Osteoblast (primary cell): ENCODE data around the gene LRMDA. TPM values are rescaled to one million over a fixed set of nuclear protein-coding genes. Genes with fewer than 3 reads are reported as not detected.

Experiments
- DNase-seq: peaks from one replicate; pipeline ENCODE4 v3.0.0; 2011; ENCODE audit warnings: low spot score, mixed read lengths; ENCODE audit not compliant: insufficient read length; ENCODE audit errors: missing footprints
- H2AFZ ChIP-seq: 2 replicates; pipeline ENCODE4 v1.6.0; 2011; ENCODE audit warnings: mild to moderate bottlenecking, low read length
- H3K27ac ChIP-seq: 2 replicates; pipeline ENCODE4 v1.5.1; 2011; ENCODE audit warnings: mild to moderate bottlenecking, low read depth, low read length, moderate library complexity
- H3K27me3 ChIP-seq: 2 replicates; pipeline ENCODE4 v1.6.0; 2012; ENCODE audit warnings: mild to moderate bottlenecking, control low read depth, inconsistent platforms, low read length, moderate library complexity; ENCODE audit not compliant: insufficient read depth
- H3K36me3 ChIP-seq: 2 replicates; pipeline ENCODE4 v1.5.1; 2011; ENCODE audit warnings: mild to moderate bottlenecking, low read length, control low read depth, moderate library complexity; ENCODE audit not compliant: insufficient read depth
- H3K4me1 ChIP-seq: 2 replicates; pipeline ENCODE4 v1.5.1; 2011; ENCODE audit warnings: mild to moderate bottlenecking, low read length, control low read depth, moderate library complexity; ENCODE audit not compliant: insufficient read depth
- H3K4me2 ChIP-seq: 2 replicates; pipeline ENCODE4 v1.6.0; 2011; ENCODE audit warnings: mild to moderate bottlenecking, low read length; ENCODE audit not compliant: insufficient read depth
- H3K4me3 ChIP-seq: fragments of 200-600 bp; sonication (generic); 3 replicates; pipeline ENCODE4 v1.5.1; 2012; ENCODE audit warnings: mild to moderate bottlenecking, low read length, inconsistent platforms; ENCODE audit not compliant: insufficient read depth
- H3K79me2 ChIP-seq: 2 replicates; pipeline ENCODE4 v1.6.0; 2012; ENCODE audit warnings: mild to moderate bottlenecking, low read length, control low read depth, inconsistent platforms; ENCODE audit not compliant: insufficient read depth
- H3K9me3 ChIP-seq: 2 replicates; pipeline ENCODE4 v1.5.1; 2011; ENCODE audit warnings: low read depth, low read length, control low read depth
- H4K20me1 ChIP-seq: 2 replicates; pipeline ENCODE4 v1.6.0; 2012; ENCODE audit warnings: mild to moderate bottlenecking, low read length, control low read depth; ENCODE audit not compliant: insufficient read depth
- total RNA-seq: library from RNA; depleted of rRNA; stranded (reverse); fragments of >200 nt; gene quantifications from 2 replicates; pipeline ENCODE4 v1.2.3, GENCODE V29; 2012
- TF ChIP-seq, protein P1 (sequence below): IDR thresholded peaks from 2 replicates; pipeline ENCODE4 v1.5.1; 2011; ENCODE audit warnings: mild to moderate bottlenecking, low read depth, low read length, moderate library complexity; ENCODE audit errors: extremely low read depth

The LRMDA gene
- total RNA-seq, 1 donor, result 18.5 TPM

DNA sequence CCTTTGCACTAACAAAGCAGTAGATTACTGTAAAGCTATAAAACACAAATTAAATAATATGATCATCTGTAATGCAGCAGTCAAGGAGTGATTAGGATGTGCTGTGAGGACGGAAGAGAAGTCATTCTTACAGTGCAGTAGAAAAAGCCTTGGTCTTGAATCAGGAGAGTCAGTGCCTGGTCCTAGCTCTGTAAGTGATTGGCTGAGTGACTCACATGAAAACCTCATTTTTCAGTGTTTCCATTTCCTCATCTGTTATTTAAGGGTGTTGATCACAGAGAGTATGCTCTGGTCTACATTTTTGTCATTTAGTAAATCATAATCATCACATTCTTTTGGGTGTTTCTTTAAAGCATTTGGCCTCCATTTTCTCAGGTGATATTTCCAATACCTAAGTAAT lies 717.8 kb downstream of the LRMDA start:
- no peak for DNase-seq
- H3K4me3 ChIP-seq, result no peak overlapping the region
- TF ChIP-seq, protein P1, sequence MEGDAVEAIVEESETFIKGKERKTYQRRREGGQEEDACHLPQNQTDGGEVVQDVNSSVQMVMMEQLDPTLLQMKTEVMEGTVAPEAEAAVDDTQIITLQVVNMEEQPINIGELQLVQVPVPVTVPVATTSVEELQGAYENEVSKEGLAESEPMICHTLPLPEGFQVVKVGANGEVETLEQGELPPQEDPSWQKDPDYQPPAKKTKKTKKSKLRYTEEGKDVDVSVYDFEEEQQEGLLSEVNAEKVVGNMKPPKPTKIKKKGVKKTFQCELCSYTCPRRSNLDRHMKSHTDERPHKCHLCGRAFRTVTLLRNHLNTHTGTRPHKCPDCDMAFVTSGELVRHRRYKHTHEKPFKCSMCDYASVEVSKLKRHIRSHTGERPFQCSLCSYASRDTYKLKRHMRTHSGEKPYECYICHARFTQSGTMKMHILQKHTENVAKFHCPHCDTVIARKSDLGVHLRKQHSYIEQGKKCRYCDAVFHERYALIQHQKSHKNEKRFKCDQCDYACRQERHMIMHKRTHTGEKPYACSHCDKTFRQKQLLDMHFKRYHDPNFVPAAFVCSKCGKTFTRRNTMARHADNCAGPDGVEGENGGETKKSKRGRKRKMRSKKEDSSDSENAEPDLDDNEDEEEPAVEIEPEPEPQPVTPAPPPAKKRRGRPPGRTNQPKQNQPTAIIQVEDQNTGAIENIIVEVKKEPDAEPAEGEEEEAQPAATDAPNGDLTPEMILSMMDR, result no peak
- H2AFZ ChIP-seq, result no peak overlapping the region
- H4K20me1 ChIP-seq, result no peaks in the 10 kb centered on the region
- H3K36me3 ChIP-seq, result no peaks in the 10 kb centered on the region
- no peaks in the 10 kb centered on the region for H3K27me3 ChIP-seq
- no peaks in the 10 kb centered on the region for H3K79me2 ChIP-seq
- H3K4me1 ChIP-seq, result peaks cover 8% of the 10 kb centered on the region
- peak overlapping the region; percentile 54 for H3K27ac ChIP-seq
- H3K4me2 ChIP-seq, result no peak overlapping the region
- H3K9me3 ChIP-seq, result no peaks in the 10 kb centered on the region

DNA sequence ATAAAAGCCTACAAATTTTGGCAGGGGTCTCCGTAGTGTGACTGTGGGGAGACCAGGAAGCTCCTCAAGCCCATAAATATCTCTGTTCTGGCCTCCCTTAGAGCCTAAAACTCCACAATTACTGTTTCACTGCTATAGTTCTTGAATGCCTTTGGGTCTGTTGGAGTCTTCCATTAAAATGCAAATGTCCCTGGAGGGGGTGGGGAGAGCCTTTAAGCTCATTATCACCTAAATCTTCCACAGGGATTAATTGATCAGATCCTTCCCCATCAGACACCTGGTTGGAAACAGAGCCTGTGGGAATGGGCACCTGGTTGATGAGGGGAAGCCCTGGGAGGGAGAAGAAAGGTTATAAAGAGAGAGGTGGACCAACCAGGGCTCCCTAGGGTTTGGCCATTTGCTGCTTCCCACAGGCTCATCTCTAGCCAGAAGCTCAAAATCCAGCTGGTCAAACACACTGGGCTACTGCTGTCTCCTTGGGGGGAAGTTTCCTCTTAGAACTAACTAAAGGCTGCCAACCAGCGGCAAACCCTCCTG lies 718.2 kb downstream of the LRMDA start:
- Histone ChIP-seq H3K4me1 (peaks cover 8% of the 10 kb centered on the region), H2AFZ (peak overlapping the region; percentile 81), H3K4me3 (no peak overlapping the region), H4K20me1 (no peaks in the 10 kb centered on the region), H3K36me3 (no peaks in the 10 kb centered on the region), H3K79me2 (no peaks in the 10 kb centered on the region), H3K9me3 (no peaks in the 10 kb centered on the region), H3K4me2 (peak overlapping the region; percentile 15), H3K27me3 (no peaks in the 10 kb centered on the region), H3K27ac (peak overlapping the region; percentile 54)
- TF ChIP-seq, protein P1, result no peak
- DNase-seq, result no peak

DNA sequence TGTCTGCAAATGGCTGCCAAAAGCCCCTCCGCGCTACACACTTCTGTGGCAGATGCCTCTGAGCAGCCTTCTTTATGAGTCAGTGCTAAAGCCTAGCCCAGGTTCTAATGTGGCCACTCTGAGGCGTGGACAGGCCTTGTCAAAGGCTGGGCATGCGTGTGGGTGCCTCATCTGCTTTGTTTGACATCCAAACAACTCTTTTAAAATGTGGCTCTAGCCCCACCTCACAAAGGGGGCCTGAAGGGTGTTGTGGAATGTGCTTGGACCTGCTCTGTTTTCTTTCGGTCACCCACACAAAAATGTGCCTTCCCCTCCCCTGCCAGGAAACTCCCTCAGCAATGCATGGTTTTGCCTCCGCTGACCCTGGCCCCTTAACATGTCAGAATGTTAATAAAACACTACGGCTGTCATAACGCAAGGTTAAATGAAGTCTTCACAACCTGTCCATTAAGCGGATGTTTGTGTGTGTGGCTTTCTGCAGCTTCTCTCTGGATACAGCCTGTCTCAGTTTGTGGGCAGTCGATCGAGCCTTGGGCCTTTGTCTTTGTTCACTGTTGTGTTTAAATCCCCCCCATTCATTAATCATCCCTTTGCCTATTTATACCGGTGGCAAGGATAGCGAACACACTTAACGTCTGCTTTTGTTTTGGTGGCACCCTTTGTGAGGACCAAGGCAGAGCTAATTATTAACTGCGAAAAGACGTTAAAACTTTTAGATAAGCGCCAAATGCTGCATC lies 718.9 kb downstream of the LRMDA start:
- H3K27me3 ChIP-seq, result no peaks in the 10 kb centered on the region
- H2AFZ ChIP-seq, result peak overlapping the region; percentile 81
- H3K4me2 ChIP-seq, result peak overlapping the region; percentile 15
- H4K20me1 ChIP-seq, result no peaks in the 10 kb centered on the region
- H3K4me1 ChIP-seq, result peaks cover 8% of the 10 kb centered on the region
- H3K79me2 ChIP-seq, result no peaks in the 10 kb centered on the region
- no peak overlapping the region for H3K4me3 ChIP-seq
- TF ChIP-seq, protein P1, result no peak
- DNase-seq, result no peak
- H3K27ac ChIP-seq, result peak overlapping the region; percentile 54
- H3K9me3 ChIP-seq, result no peaks in the 10 kb centered on the region
- H3K36me3 ChIP-seq, result no peaks in the 10 kb centered on the region

DNA sequence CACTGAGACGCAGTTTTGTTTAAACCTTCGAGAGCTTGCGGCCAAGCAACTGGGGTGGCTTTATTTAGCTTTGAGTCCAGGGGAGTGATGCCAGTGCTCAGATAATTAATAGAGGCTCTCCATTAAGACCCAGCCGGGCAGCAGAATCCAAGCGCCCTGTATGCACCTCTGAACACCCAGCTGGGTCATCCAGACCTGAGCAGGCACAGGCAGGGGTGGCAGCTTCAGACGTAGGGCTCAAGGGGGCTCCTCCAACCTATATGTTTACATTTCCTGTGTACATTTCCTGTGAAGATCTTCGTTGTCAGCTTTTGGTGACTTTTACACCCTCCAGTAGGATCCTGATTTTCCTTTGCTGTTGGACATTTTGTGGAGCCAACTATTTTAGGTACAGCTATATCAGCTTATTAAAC lies 719.5 kb downstream of the LRMDA start:
- Histone ChIP-seq H3K79me2 (no peaks in the 10 kb centered on the region), H3K27ac (no peak overlapping the region), H3K27me3 (no peaks in the 10 kb centered on the region), H3K4me1 (peaks cover 8% of the 10 kb centered on the region), H3K36me3 (no peaks in the 10 kb centered on the region), H3K9me3 (no peaks in the 10 kb centered on the region), H3K4me3 (no peak overlapping the region), H4K20me1 (no peaks in the 10 kb centered on the region), H3K4me2 (no peak overlapping the region), H2AFZ (no peak overlapping the region)
- DNase-seq, result no peak
- TF ChIP-seq, protein P1, result no peak
